GM12872 (cell line): ENCODE results near the gene VNN1.
A peak's percentile ranks its signal among the peaks of the same experiment; 100 is the strongest.

Experiments used
- CTCF ChIP-seq: IDR thresholded peaks from 3 replicates; pipeline ENCODE4 v1.5.1; 2011; ENCODE audit warnings: low read depth, mild to moderate bottlenecking, low read length, moderate library complexity; ENCODE audit not compliant: insufficient read depth

The VNN1 gene

GRCh38 chr6:132734694-132735236 is 20.9 kb upstream of the VNN1 start:
- TF ChIP-seq CTCF = no peak

GRCh38 chr6:132733814-132734213 is 20.0 kb upstream of the VNN1 start:
- no peak for TF ChIP-seq CTCF

GRCh38 chr6:132733283-132733682 is 19.4 kb upstream of the VNN1 start:
- TF ChIP-seq CTCF = no peak

GRCh38 chr6:132731086-132731485 is 17.2 kb upstream of the VNN1 start:
- no peak for TF ChIP-seq CTCF

GRCh38 chr6:132730560-132730959 is 16.7 kb upstream of the VNN1 start:
- no peak for TF ChIP-seq CTCF

- TF ChIP-seq CTCF = peak; percentile 32; the same call in 1 of the 3 replicates
These were observed 14.8 kb upstream of the VNN1 start for GRCh38 chr6:132728616-132729015.

- TF ChIP-seq CTCF = no peak
These were observed 12.7 kb upstream of the VNN1 start for GRCh38 chr6:132726608-132726975.
